ENCODE results near the gene GRIK2. TPM values are rescaled to one million over a fixed set of nuclear protein-coding genes. Genes with fewer than 3 reads are reported as not detected.

Gene GRIK2
- total and polyA plus RNA-seq, 2 of the 4 experiments (the other 2 are of a cell fraction) = 8.2 to 15.2 TPM

GRCh38 chr6:101740631-101741030 lies 347.1 kb downstream of the GRIK2 start:
- no TSS peak for BruUV-seq (replicated peaks)
- no peak overlapping the region for H3K4ac ChIP-seq (ENCODE audit: low read depth, low read length)
- no peak overlapping the region for H2AFZ ChIP-seq (replicated peaks; ENCODE audit: low read length, poor library complexity)
- no peaks in the 10 kb centered on the region for H3K4me1 ChIP-seq (ENCODE audit: control insufficient read depth, insufficient read depth, low read length)
- intact Hi-C loops (cut with micrococcal nuclease) (no loop called here), dilution Hi-C loops (cut with HindIII; ENCODE audit: low sequenced_read_pairs, unreplicated experiment) (no loop called here), in situ Hi-C loops (cut with MboI; ENCODE audit: low sequenced_read_pairs) (no loop called here)
- H2AK5ac ChIP-seq (ENCODE audit: low read depth, low read length) = no peak overlapping the region
- no peak overlapping the region for H3K14ac ChIP-seq (replicated peaks; ENCODE audit: low read depth, low read length)
- no peak overlapping the region for H3K56ac ChIP-seq (ENCODE audit: extremely low read depth, insufficient read depth, low read length)
- H3K79me1 ChIP-seq (ENCODE audit: low read depth in 1 of 2, low read length in 2 of 2) = no peaks in the 10 kb centered on the region; a peak in 1 of 4 replicates
- no peaks in the 10 kb centered on the region; the same call in 1 of the 2 replicates for H3K9me3 ChIP-seq (ENCODE audit: control insufficient read depth, insufficient read depth, low read length)
- no peak overlapping the region for H3K18ac ChIP-seq (ENCODE audit: low read depth, low read length)
- H2BK120ac ChIP-seq (ENCODE audit: low read depth, low read length) = no peak overlapping the region
- H2BK20ac ChIP-seq (ENCODE audit: low read depth, low read length) = no peak overlapping the region
- no peak overlapping the region for H2AK9ac ChIP-seq (replicated peaks; ENCODE audit: low read depth, low read length, poor library complexity)
- H4K91ac ChIP-seq (ENCODE audit: insufficient read depth, low read depth, low read length) = no peak overlapping the region
- H3K36me3 ChIP-seq (ENCODE audit: control insufficient read depth, insufficient read depth, low read length) = no peaks in the 10 kb centered on the region
- H3K9ac ChIP-seq (ENCODE audit: low read depth, low read length) = no peak overlapping the region
- no peak overlapping the region for H2BK5ac ChIP-seq (ENCODE audit: low read depth, low read length, poor library complexity, severe bottlenecking)
- no CpG with 5 or more reads among the region's 2 CpGs for whole genome bisulfite sequencing, 2 experiments (ENCODE audit: extremely low coverage in 2 of 2, insufficient read length in 1 of 2)
- no peak overlapping the region for H4K5ac ChIP-seq (ENCODE audit: low read depth, low read length)
- ATAC-seq (ENCODE audit: low read depth) (no peak), DNase-seq (no peak)
- no peak overlapping the region for H3K23ac ChIP-seq (ENCODE audit: low read depth, low read length)
- H3K9me1 ChIP-seq (ENCODE audit: insufficient read depth, low read length) = no peaks in the 10 kb centered on the region
- no peak overlapping the region for H2BK15ac ChIP-seq (ENCODE audit: low read depth, low read length)
- CTCF ChIA-PET = no interaction called here
- H4K20me1 ChIP-seq (ENCODE audit: insufficient read depth, low read length) = no peaks in the 10 kb centered on the region
- TF ChIP-seq CEBPB (IDR thresholded peaks at IDR 0.05; ENCODE audit: low read depth, low read length) = no peak
- TF ChIP-seq RAD21 (IDR thresholded peaks at IDR 0.05; ENCODE audit: low read length) = no peak
- no peak for TF ChIP-seq MXI1 (IDR thresholded peaks at IDR 0.05; ENCODE audit: borderline replicate concordance, low read depth, low read length)
- no peak for TF ChIP-seq CTCF (conservative IDR thresholded peaks at IDR 0.05; ENCODE audit: low read depth, low read length)
- no peak for TF ChIP-seq ELK1 (IDR thresholded peaks at IDR 0.05; ENCODE audit: borderline replicate concordance, low read depth, low read length)
- no peak for TF ChIP-seq POLR2A (IDR thresholded peaks at IDR 0.05; ENCODE audit: low read depth, low read length)
- TF ChIP-seq CHD1 (IDR thresholded peaks at IDR 0.05; ENCODE audit: low read depth, low read length) = no peak
- TF ChIP-seq SMC3 (IDR thresholded peaks at IDR 0.05; ENCODE audit: low read depth, low read length) = no peak
- TF ChIP-seq NFE2L2 (IDR thresholded peaks at IDR 0.05; ENCODE audit: low read depth, low read length) = no peak
- no peak for TF ChIP-seq RCOR1 (IDR thresholded peaks at IDR 0.05; ENCODE audit: insufficient replicate concordance, low read length)
- H3K4me2 ChIP-seq (ENCODE audit: low read depth, low read length) = no peak overlapping the region
- no peak overlapping the region for H3K4me3 ChIP-seq (ENCODE audit: insufficient read depth, low read depth, low read length)
- no peak overlapping the region for H4K8ac ChIP-seq (ENCODE audit: low read depth in 2 of 2, low read length in 2 of 2)
- no peaks in the 10 kb centered on the region for H3K27me3 ChIP-seq (ENCODE audit: control insufficient read depth, insufficient read depth, low read length)
- no peak overlapping the region for H3K27ac ChIP-seq (ENCODE audit: insufficient read depth, low read length)
- POLR2A ChIA-PET (ENCODE audit: unreplicated experiment) = no interaction called here

All from IMR-90 (cell line).